GM12878 (cell line): ENCODE data around the gene CFAP299.

Experiments used
- CTCF ChIP-seq, 3 experiments: IDR thresholded peaks in 2 of 3; conservative IDR thresholded peaks in 1 of 3; 2 replicates each; pipeline ENCODE4 v1.5.1; 2011; ENCODE audit warnings: low read depth in 3 of 3, low read length in 3 of 3, mild to moderate bottlenecking in 3 of 3, control low read depth in 2 of 3, moderate library complexity in 2 of 3, inconsistent platforms in 1 of 3, mixed read lengths in 1 of 3; ENCODE audit not compliant: control insufficient read depth in 2 of 3, insufficient read depth in 1 of 3; ENCODE audit errors: extremely low read depth in 1 of 3
- POLR2A ChIP-seq: IDR thresholded peaks from 2 replicates; pipeline ENCODE4 v1.6.1; 2011; ENCODE audit warnings: low read depth, mild to moderate bottlenecking, low read length
- ZNF274 ChIP-seq: IDR thresholded peaks from one replicate; pipeline ENCODE4 v1.8.0; 2011; ENCODE audit not compliant: insufficient read length, insufficient read depth

DNA sequence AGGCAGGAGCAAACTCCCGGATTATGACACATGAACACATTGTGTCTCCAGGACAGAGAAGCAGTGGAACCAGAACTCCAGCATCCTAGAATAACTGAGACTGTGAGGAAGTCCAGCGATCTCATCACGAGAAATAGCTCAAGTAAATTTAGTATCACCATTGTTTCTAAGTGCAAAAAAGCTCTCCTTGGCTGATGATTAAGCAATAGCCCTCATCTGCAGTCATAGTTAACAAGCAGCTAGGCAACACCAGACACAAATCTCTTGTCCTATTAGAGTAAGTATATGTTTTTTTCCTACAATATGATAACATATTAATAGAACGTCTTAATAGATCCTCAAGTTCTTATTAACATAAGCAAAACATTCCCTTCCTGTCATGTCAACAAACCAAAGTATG, 2.4 kb upstream of the CFAP299 start:
- TF ChIP-seq POLR2A (no peak), CTCF (IDR thresholded peaks at IDR 0.05 in 2 of 3, conservative IDR thresholded peaks at IDR 0.05 in 1 of 3; ENCODE audit: control insufficient read depth in 2 of 3, extremely low read depth in 1 of 3, insufficient read depth in 1 of 3, low read depth in 3 of 3, low read length in 3 of 3) (no peak), ZNF274 (no peak)
